Kidney (tissue), 14 donors: Measurements from ENCODE around the gene PDCD2L. TPM values are rescaled to one million over a fixed set of nuclear protein-coding genes. Genes with fewer than 3 reads are reported as not detected.
"Not testable (repeated sequence)": the region's sequence is repeated elsewhere in the genome, so short reads cannot be mapped to it uniquely, and the experiment has no call there.

Source experiments
- DNase-seq, 5 donors: peaks; one replicate each; pipeline ENCODE4 v3.0.0-alpha.2; 2013 to 2020
- FAIRE-seq: peaks from 2 replicates; lab custom pipeline; 2012; peaks lifted over from hg19 to GRCh38; lab: Jason Lieb, UNC
- H3K27ac ChIP-seq, 2 donors: one replicate each; pipeline ENCODE4 v1.7.0; 2013; ENCODE audit warnings: low read depth in 2 of 2, low read length in 2 of 2, inconsistent platforms in 1 of 2
- H3K27me3 ChIP-seq: one replicate; pipeline ENCODE4 v1.7.1; 2013; ENCODE audit warnings: low read length, inconsistent platforms; ENCODE audit not compliant: control insufficient read depth, insufficient read depth
- H3K36me3 ChIP-seq, 3 donors: one replicate each; pipeline versions ENCODE4 v1.7.0 to v1.7.1; 2013; ENCODE audit warnings: low read length in 3 of 3, control low read depth in 1 of 3, inconsistent platforms in 1 of 3; ENCODE audit not compliant: insufficient read depth in 3 of 3, control insufficient read depth in 2 of 3
- H3K4me1 ChIP-seq, 3 donors: one replicate each; pipeline versions ENCODE4 v1.7.0 to v1.7.1; 2013; ENCODE audit warnings: low read length in 3 of 3, inconsistent platforms in 1 of 3, low read depth in 1 of 3; ENCODE audit not compliant: control insufficient read depth in 2 of 3, insufficient read depth in 2 of 3
- H3K4me3 ChIP-seq, 3 donors: one replicate each; pipeline versions ENCODE4 v1.7.0 to v1.8.1; 2013; ENCODE audit warnings: low read length in 3 of 3, control low read depth in 1 of 3, inconsistent platforms in 1 of 3
- H3K9ac ChIP-seq, 3 donors: one replicate each; pipeline versions ENCODE4 v1.7.0 to v1.7.1; 2013; ENCODE audit warnings: low read length in 3 of 3, control low read depth in 1 of 3, inconsistent platforms in 1 of 3
- H3K9me3 ChIP-seq, 3 donors: one replicate each; pipeline versions ENCODE4 v1.7.0 to v1.7.1; 2013; ENCODE audit warnings: low read length in 3 of 3, control low read depth in 1 of 3, inconsistent platforms in 1 of 3; ENCODE audit not compliant: control insufficient read depth in 2 of 3, insufficient read depth in 1 of 3
- intact Hi-C: fragments of 100-400 bp; cut with DNase I; formaldehyde crosslinking; loops from one replicate; pipeline ENCODE4 v1.11.1; 2022
- polyA plus RNA-seq: library from polyadenylated mRNA; stranded (reverse); fragments of 350-450 nt; fragmentation: Illumina TruSeq; extraction: RNeasy Lipid Tissue Mini Kit (QIAGEN cat#74804); gene quantifications from one replicate; pipeline ENCODE4 v1.2.3, GENCODE V29; 2014; ENCODE audit warnings: low read depth, low replicate concordance; ENCODE audit not compliant: insufficient read depth
- total RNA-seq: library from RNA; stranded (reverse); fragmentation: NEBNext Ultra II Directional; extraction: Animal tissue kit (Norgen Biotek cat#: 25700); gene quantifications from one replicate; pipeline ENCODE4 v1.2.1, GENCODE V29; 2021
- TF ChIP-seq, protein P1 (sequence below): IDR thresholded peaks from 3 replicates; pipeline ENCODE4 v1.5.1; 2012; ENCODE audit warnings: mild to moderate bottlenecking, moderate library complexity, borderline replicate concordance; ENCODE audit not compliant: insufficient read depth; ENCODE audit errors: extremely low read depth
- donor health status: control.
- donor health status: control.
- donor health status: control.
- donor health status: control.
- donor health status: control.
- donor health status: DM: yes; HTN: yes; CAD: no.
- donor health status: Normal renal cell carcinoma (clear cell type).

The PDCD2L gene
- total and polyA plus RNA-seq, 2 donors from 2014 or later = 5.5 to 6.7 TPM

DNA sequence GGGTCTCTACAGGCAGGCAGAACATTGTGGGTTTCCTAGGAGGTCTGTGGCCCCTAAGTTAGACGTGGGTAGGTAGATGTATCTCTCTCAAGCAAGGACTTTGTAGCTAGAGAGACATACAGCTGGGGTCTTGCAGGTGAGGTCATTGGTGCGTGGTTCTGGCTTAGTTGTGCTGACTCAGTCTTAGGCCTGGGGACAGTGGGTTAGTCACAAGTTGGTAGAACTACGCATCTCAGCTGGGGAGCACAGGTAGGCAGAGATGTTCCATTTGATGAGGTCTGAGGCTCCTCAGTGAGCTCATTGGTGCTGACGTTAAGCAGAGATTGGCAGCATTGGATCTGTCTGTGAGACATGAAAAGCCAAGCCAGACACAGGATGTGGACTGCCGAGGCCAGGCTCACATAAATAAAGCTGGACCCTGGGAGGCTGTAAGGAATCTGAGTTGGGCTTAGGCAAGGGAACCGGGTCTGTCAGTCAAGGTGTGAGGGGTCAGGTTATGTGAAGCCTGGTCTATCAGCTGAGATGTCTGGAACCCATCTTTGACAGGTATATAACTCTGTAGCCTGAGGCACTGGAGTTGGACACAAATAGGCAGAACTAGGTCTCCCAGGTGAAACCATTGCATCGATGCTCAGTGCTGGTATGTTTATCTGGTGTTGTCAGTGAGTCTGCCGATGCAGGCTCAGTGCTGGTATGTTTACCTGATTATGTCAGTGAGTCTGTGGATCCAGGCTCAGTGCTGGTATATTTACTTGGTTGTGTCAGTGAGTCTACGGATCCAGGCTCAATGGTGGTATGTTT, 17.4 kb upstream of the PDCD2L start:
- intact Hi-C loops = no loop called here
- no peaks in the 10 kb centered on the region for H3K4me1 ChIP-seq
- no peak overlapping the region for H3K27ac ChIP-seq
- FAIRE-seq = no peak
- DNase-seq = no peak
- no peak overlapping the region for H3K9ac ChIP-seq
- H3K9me3 ChIP-seq = no peaks in the 10 kb centered on the region
- no peak overlapping the region for H3K4me3 ChIP-seq
- TF ChIP-seq, protein P1, sequence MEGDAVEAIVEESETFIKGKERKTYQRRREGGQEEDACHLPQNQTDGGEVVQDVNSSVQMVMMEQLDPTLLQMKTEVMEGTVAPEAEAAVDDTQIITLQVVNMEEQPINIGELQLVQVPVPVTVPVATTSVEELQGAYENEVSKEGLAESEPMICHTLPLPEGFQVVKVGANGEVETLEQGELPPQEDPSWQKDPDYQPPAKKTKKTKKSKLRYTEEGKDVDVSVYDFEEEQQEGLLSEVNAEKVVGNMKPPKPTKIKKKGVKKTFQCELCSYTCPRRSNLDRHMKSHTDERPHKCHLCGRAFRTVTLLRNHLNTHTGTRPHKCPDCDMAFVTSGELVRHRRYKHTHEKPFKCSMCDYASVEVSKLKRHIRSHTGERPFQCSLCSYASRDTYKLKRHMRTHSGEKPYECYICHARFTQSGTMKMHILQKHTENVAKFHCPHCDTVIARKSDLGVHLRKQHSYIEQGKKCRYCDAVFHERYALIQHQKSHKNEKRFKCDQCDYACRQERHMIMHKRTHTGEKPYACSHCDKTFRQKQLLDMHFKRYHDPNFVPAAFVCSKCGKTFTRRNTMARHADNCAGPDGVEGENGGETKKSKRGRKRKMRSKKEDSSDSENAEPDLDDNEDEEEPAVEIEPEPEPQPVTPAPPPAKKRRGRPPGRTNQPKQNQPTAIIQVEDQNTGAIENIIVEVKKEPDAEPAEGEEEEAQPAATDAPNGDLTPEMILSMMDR = no peak
- no peaks in the 10 kb centered on the region for H3K27me3 ChIP-seq
- peaks cover 26 to 86% (median 70%) of the 10 kb centered on the region in 3 donors for H3K36me3 ChIP-seq

DNA sequence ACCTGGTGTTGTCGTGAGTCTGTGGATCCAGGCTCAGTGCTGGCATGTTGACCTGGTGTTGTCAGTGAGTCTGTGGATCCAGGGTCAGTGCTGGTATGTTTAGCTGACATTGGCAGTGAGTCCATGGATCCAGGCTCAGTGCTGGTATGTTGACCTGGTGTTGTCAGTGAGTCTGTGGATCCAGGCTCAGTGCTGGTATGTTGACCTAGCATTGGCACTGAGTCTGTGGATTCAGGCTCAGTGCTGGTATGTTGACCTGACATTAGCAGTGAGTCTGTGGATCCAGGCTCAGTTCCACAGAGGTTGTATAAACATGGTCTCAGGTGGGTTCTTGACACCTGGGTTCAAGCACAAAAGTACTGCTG, 16.8 kb upstream of the PDCD2L start:
- H3K36me3 ChIP-seq = peaks cover 27 to 85% (median 70%) of the 10 kb centered on the region in 3 donors
- TF ChIP-seq, protein P1 = no peak
- intact Hi-C loops = no loop called here
- no peak for DNase-seq
- no peaks in the 10 kb centered on the region for H3K4me1 ChIP-seq
- H3K27me3 ChIP-seq = no peaks in the 10 kb centered on the region
- H3K4me3 ChIP-seq = no peak overlapping the region
- H3K9me3 ChIP-seq = no peaks in the 10 kb centered on the region
- no peak overlapping the region for H3K9ac ChIP-seq
- no peak for FAIRE-seq
- no peak overlapping the region for H3K27ac ChIP-seq

DNA sequence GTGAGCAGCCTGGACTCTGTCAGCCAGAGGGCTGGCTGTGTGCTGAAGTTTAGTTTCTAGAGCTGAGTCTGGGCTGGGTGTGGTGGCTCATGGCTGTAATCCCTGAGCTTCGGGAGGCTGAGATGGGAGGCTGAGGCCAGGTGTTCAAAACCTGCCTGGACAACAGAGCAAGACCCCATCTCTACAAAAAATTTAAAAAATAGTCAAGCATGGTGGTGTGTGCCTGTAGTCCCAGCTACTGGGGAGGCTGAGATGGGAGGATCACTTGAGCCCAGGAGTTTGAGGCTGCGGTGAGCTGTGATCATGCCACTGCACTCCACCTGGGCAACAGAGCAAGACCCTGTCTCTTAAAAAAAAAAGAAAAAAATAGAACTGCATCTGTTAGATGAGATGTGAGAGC, 15.5 kb upstream of the PDCD2L start:
- H3K36me3 ChIP-seq = peaks cover 25 to 72% (median 62%) of the 10 kb centered on the region in 3 donors

DNA sequence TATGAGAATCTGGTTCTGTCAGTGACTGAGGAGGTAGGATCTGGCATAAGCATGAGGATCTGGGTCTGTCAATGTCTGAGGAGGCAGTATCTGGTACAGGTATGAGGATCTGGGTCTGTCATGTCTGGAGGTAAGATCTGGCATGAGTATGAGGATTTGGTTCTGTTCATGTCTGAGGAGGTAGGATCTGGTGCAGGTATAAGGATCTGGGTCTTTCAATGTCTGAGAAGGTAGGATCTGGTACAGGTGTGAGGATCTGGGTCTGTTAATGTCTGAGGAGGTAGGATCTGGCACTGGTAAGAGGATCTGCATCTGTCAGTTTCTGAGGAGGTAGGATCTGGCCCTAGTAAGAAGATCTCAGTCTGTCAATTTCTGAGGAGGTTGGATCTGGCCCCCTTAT, 12.4 kb upstream of the PDCD2L start:
- intact Hi-C loops = no loop called here
- no peak overlapping the region for H3K4me3 ChIP-seq
- no peaks in the 10 kb centered on the region for H3K4me1 ChIP-seq
- TF ChIP-seq, protein P1 = no peak
- H3K36me3 ChIP-seq = peaks cover 19 to 54% (median 44%) of the 10 kb centered on the region in 3 donors
- no peak overlapping the region for H3K27ac ChIP-seq
- DNase-seq = no peak
- no peaks in the 10 kb centered on the region for H3K27me3 ChIP-seq
- FAIRE-seq = no peak
- no peaks in the 10 kb centered on the region for H3K9me3 ChIP-seq
- no peak overlapping the region for H3K9ac ChIP-seq

More for the DNA sequence above, 15.5 kb upstream of the PDCD2L start:
- H3K4me3 ChIP-seq, H3K27ac ChIP-seq, H3K4me1 ChIP-seq, H3K9ac ChIP-seq, intact Hi-C loops, DNase-seq, FAIRE-seq, H3K9me3 ChIP-seq, H3K27me3 ChIP-seq: not testable (repeated sequence)
